ENCODE results near the gene PCSK2.

GRCh38 chr20:17273717-17274116, 46.9 kb downstream of the PCSK2 start:
- no peak for TF ChIP-seq POLR2A (IDR thresholded peaks at IDR 0.05)
- TF ChIP-seq CTCF (IDR thresholded peaks at IDR 0.05) = no peak
- TF ChIP-seq POLR2AphosphoS5 (IDR thresholded peaks at IDR 0.05) = no peak
